PC-9 (cell line): Measurements from ENCODE around the gene TTF2.

Experiments
- EZH2 ChIP-seq: fragments of 200-600 bp; sonication (generic); IDR thresholded peaks from 2 replicates; pipeline ENCODE4 v1.8.0; 2017; ENCODE audit warnings: antibody characterized with exemption, low read depth
- TF ChIP-seq, protein P1 (sequence below): fragments of 200-600 bp; sonication (generic); conservative IDR thresholded peaks from 2 replicates; pipeline ENCODE4 v1.6.1; 2017; ENCODE audit warnings: mixed run types, antibody characterized with exemption, mild to moderate bottlenecking, moderate library complexity

- TF ChIP-seq, protein P1, sequence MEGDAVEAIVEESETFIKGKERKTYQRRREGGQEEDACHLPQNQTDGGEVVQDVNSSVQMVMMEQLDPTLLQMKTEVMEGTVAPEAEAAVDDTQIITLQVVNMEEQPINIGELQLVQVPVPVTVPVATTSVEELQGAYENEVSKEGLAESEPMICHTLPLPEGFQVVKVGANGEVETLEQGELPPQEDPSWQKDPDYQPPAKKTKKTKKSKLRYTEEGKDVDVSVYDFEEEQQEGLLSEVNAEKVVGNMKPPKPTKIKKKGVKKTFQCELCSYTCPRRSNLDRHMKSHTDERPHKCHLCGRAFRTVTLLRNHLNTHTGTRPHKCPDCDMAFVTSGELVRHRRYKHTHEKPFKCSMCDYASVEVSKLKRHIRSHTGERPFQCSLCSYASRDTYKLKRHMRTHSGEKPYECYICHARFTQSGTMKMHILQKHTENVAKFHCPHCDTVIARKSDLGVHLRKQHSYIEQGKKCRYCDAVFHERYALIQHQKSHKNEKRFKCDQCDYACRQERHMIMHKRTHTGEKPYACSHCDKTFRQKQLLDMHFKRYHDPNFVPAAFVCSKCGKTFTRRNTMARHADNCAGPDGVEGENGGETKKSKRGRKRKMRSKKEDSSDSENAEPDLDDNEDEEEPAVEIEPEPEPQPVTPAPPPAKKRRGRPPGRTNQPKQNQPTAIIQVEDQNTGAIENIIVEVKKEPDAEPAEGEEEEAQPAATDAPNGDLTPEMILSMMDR = no peak
- no peak for TF ChIP-seq EZH2
Measured at GRCh38 chr1:117120774-117121588, 60.9 kb downstream of the TTF2 start.
